ENCODE results near the gene F8.
A peak's percentile ranks its signal among the peaks of the same experiment; 100 is the strongest.

The F8 gene

GRCh38 chrX:155022585-155022984 is at the start of gene F8:
F8 (minus strand) TSS chrX:155022723; CDS start chrX:155022552, 171 bp downstream.
- no peak for DNase-seq (ENCODE audit: low read depth, low spot score)
- WGBS (ENCODE audit: insufficient coverage, insufficient read length) = no CpG with 5 or more reads among the region's 1 CpG
- no peaks in the 10 kb centered on the region for H3K36me3 ChIP-seq (ENCODE audit: control insufficient read depth, insufficient read depth, low read length)
- H3K27ac ChIP-seq (ENCODE audit: low read length) = no peak within 1 kb of the TSS
- H3K4me1 ChIP-seq (ENCODE audit: control insufficient read depth, insufficient read depth, low read length) = no peaks in the 10 kb centered on the region
- H3K27me3 ChIP-seq (ENCODE audit: control insufficient read depth, insufficient read depth, low read length) = no peaks in the 10 kb centered on the region
- no peaks in the 10 kb centered on the region for H3K9me3 ChIP-seq (ENCODE audit: control insufficient read depth, insufficient read depth, low read length)
- no peak within 1 kb of the TSS for H3K4me3 ChIP-seq (ENCODE audit: low read length)

- no peak for DNase-seq (ENCODE audit: low read depth, low spot score)
- WGBS (ENCODE audit: insufficient coverage, insufficient read length) = no CpG with 5 or more reads among the region's 25 CpGs
- Histone ChIP-seq H3K4me1 (ENCODE audit: control insufficient read depth, insufficient read depth, low read length) (no peaks in the 10 kb centered on the region), H3K4me3 (ENCODE audit: low read length) (peak overlapping the region; percentile 73), H3K27me3 (ENCODE audit: control insufficient read depth, insufficient read depth, low read length) (no peaks in the 10 kb centered on the region), H3K27ac (ENCODE audit: low read length) (no peak overlapping the region), H3K36me3 (ENCODE audit: control insufficient read depth, insufficient read depth, low read length) (no peaks in the 10 kb centered on the region; the same call in 1 of the 2 replicates), H3K9me3 (ENCODE audit: control insufficient read depth, insufficient read depth, low read length) (no peaks in the 10 kb centered on the region)
Measured at GRCh38 chrX:155071694-155072280, 49.3 kb upstream of the F8 start.

DNA sequence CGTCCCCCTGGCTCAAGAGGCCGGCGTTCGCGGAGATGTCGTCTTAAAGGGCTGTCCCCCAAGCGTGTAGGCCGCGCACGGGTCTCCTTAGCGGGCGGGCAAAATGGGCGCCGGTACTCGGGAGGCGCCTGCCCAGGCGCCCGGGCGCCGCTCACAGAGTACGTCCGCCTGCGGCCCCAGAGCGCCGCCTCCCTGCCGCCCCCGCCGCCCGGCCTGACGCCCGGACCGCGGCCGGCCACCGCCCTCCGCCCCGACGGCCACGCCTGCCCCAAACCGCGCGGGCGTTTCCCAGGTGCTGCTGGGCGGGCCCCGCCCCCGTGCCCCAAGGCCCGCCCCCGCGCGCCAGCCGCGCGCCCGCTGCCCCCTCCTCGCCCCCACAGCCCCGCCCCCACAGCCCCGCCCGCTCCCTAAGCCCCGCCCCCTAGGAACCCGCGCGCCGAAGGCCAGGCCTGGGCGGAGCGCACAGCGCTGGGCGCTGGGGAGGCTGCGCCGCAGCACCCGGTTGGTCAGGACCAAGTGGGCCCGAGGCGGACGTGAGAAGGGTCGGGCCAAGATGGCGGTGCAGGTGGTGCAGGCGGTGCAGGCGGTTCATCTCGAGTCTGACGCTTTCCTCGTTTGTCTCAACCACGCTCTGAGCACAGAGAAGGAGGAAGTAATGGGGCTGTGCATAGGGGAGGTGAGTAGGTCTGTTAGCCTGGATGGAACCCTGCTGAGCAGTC is 48.6 kb upstream of the F8 start, which contains the start of the genes BRCC3, CMC4 and MTCP1:
Gene BRCC3 (plus strand): TSS at position 534 of the 719 bp plus-strand sequence. CDS start 20 bp downstream, at position 554.
Gene CMC4 (minus strand): TSS at position 162 of the 719 bp plus-strand sequence. CDS start 7,113 bp downstream, outside the sequence.
Gene MTCP1 (minus strand): TSS at position 162 of the 719 bp plus-strand sequence. CDS start 5,126 bp downstream, outside the sequence.
- DNase-seq (ENCODE audit: low read depth, low spot score) = peak; percentile 37
- H3K27ac ChIP-seq (ENCODE audit: low read length) = no peak within 1 kb of the TSS
- H3K4me1 ChIP-seq (ENCODE audit: control insufficient read depth, insufficient read depth, low read length) = no peaks in the 10 kb centered on the region
- no peaks in the 10 kb centered on the region; the same call in 1 of the 2 replicates for H3K36me3 ChIP-seq (ENCODE audit: control insufficient read depth, insufficient read depth, low read length)
- WGBS (ENCODE audit: insufficient coverage, insufficient read length) = no CpG with 5 or more reads among the region's 81 CpGs
- H3K9me3 ChIP-seq (ENCODE audit: control insufficient read depth, insufficient read depth, low read length) = no peaks in the 10 kb centered on the region
- H3K4me3 ChIP-seq (ENCODE audit: low read length) = peak within 1 kb of the TSS; percentile 73
- no peaks in the 10 kb centered on the region for H3K27me3 ChIP-seq (ENCODE audit: control insufficient read depth, insufficient read depth, low read length)

- DNase-seq (ENCODE audit: low read depth, low spot score) = no peak
- H3K27me3 ChIP-seq (ENCODE audit: control insufficient read depth, insufficient read depth, low read length) = no peaks in the 10 kb centered on the region
- no peaks in the 10 kb centered on the region for H3K9me3 ChIP-seq (ENCODE audit: control insufficient read depth, insufficient read depth, low read length)
- no peaks in the 10 kb centered on the region for H3K4me1 ChIP-seq (ENCODE audit: control insufficient read depth, insufficient read depth, low read length)
- no CpG with 5 or more reads among the region's 16 CpGs for WGBS (ENCODE audit: insufficient coverage, insufficient read length)
- H3K36me3 ChIP-seq (ENCODE audit: control insufficient read depth, insufficient read depth, low read length) = no peaks in the 10 kb centered on the region; the same call in 1 of the 2 replicates
- peak overlapping the region; percentile 49; the same call in 1 of the 2 replicates for H3K4me3 ChIP-seq (ENCODE audit: low read length)
- no peak overlapping the region for H3K27ac ChIP-seq (ENCODE audit: low read length)
Measured at GRCh38 chrX:155070663-155070974, 48.1 kb upstream of the F8 start.

- no peaks in the 10 kb centered on the region for H3K4me1 ChIP-seq (ENCODE audit: control insufficient read depth, insufficient read depth, low read length)
Measured at GRCh38 chrX:155070038-155070437, 47.5 kb upstream of the F8 start.

GRCh38 chrX:155069414-155069813 is 46.9 kb upstream of the F8 start:
- H3K4me3 ChIP-seq (ENCODE audit: low read length) = no peak overlapping the region
- H3K27me3 ChIP-seq (ENCODE audit: control insufficient read depth, insufficient read depth, low read length) = no peaks in the 10 kb centered on the region
- no peaks in the 10 kb centered on the region for H3K4me1 ChIP-seq (ENCODE audit: control insufficient read depth, insufficient read depth, low read length)
- H3K36me3 ChIP-seq (ENCODE audit: control insufficient read depth, insufficient read depth, low read length) = no peaks in the 10 kb centered on the region; the same call in 1 of the 2 replicates
- DNase-seq (ENCODE audit: low read depth, low spot score) = no peak
- WGBS (ENCODE audit: insufficient coverage, insufficient read length) = no CpG with 5 or more reads among the region's 1 CpG
- no peak overlapping the region for H3K27ac ChIP-seq (ENCODE audit: low read length)
- H3K9me3 ChIP-seq (ENCODE audit: control insufficient read depth, insufficient read depth, low read length) = no peaks in the 10 kb centered on the region

More at GRCh38 chrX:155070038-155070437, 47.5 kb upstream of the F8 start:
- H3K27ac ChIP-seq (ENCODE audit: low read length) = no peak overlapping the region
- no peak for DNase-seq (ENCODE audit: low read depth, low spot score)
- no peaks in the 10 kb centered on the region for H3K27me3 ChIP-seq (ENCODE audit: control insufficient read depth, insufficient read depth, low read length)
- H3K9me3 ChIP-seq (ENCODE audit: control insufficient read depth, insufficient read depth, low read length) = no peaks in the 10 kb centered on the region
- peak overlapping the region; percentile 49; the same call in 1 of the 2 replicates for H3K4me3 ChIP-seq (ENCODE audit: low read length)
- H3K36me3 ChIP-seq (ENCODE audit: control insufficient read depth, insufficient read depth, low read length) = no peaks in the 10 kb centered on the region; the same call in 1 of the 2 replicates
- WGBS (ENCODE audit: insufficient coverage, insufficient read length) = no CpG with 5 or more reads among the region's 12 CpGs

DNA sequence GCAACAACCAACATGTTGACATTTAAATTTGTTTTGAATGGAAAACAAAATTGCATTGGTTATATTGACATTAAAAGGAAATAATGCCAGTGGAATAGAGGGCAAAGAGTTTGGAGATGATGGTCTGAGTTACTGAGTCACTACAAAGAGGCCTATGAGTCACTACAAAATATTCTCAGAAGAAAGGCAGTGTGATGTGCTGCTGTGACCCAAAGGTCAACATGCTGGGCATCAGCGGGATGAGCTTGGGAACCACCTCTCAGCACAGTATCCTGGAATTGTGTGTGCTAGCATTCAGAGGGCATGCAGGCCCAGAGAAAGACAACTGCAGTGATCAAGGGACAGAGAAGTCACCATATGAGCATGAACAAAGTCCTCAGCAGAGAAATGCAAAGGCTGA is 45.6 kb upstream of the F8 start:
- H3K9me3 ChIP-seq (ENCODE audit: control insufficient read depth, insufficient read depth, low read length) = no peaks in the 10 kb centered on the region
- WGBS (ENCODE audit: insufficient coverage, insufficient read length) = no CpG with 5 or more reads among the region's 1 CpG
- no peak for DNase-seq (ENCODE audit: low read depth, low spot score)
- H3K27me3 ChIP-seq (ENCODE audit: control insufficient read depth, insufficient read depth, low read length) = no peaks in the 10 kb centered on the region
- H3K36me3 ChIP-seq (ENCODE audit: control insufficient read depth, insufficient read depth, low read length) = no peaks in the 10 kb centered on the region
- H3K4me1 ChIP-seq (ENCODE audit: control insufficient read depth, insufficient read depth, low read length) = no peaks in the 10 kb centered on the region
- no peak overlapping the region for H3K4me3 ChIP-seq (ENCODE audit: low read length)
- H3K27ac ChIP-seq (ENCODE audit: low read length) = no peak overlapping the region

DNA sequence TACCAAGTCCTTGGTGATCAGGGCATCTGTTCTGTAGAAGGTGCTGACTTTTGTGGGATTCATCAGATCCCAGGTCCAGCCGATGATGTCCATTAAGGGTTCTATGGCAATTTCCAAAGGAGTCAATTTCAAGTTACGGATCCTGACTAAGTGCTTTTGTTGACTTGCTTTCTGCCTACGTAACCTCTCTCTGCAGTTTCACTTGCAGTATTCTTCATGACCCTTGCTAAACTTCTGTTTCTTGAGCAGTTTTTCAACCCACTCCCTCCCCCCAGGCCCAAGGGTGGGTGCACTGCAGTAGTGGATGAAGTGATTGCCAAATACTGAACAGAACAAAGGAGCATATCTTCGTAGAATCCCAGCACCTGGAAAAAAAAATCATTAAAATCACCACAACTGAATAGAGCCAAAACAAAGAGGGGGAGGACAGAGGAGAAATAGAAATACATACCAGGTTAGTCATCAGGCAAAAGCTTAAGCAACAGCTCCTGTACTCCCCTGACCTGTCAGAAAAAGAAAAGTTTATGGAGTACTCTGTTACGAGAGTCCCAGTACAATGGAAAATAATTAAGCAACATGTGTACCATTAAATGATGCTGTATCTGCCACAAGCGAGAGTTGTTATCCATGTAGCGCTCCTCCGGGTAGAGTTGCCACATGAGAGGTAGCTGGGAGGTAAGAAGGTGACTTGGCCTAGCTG is 42.7 kb upstream of the F8 start:
- Histone ChIP-seq H3K27me3 (ENCODE audit: control insufficient read depth, insufficient read depth, low read length) (no peaks in the 10 kb centered on the region), H3K9me3 (ENCODE audit: control insufficient read depth, insufficient read depth, low read length) (no peaks in the 10 kb centered on the region), H3K36me3 (ENCODE audit: control insufficient read depth, insufficient read depth, low read length) (no peaks in the 10 kb centered on the region), H3K4me3 (ENCODE audit: low read length) (no peak overlapping the region), H3K4me1 (ENCODE audit: control insufficient read depth, insufficient read depth, low read length) (no peaks in the 10 kb centered on the region), H3K27ac (ENCODE audit: low read length) (no peak overlapping the region)
- DNase-seq (ENCODE audit: low read depth, low spot score) = no peak
- WGBS (ENCODE audit: insufficient coverage, insufficient read length) = no CpG with 5 or more reads among the region's 8 CpGs

GRCh38 chrX:155061760-155062159 is 39.2 kb upstream of the F8 start:
- no CpG with 5 or more reads among the region's 4 CpGs for WGBS (ENCODE audit: insufficient coverage, insufficient read length)
- no peaks in the 10 kb centered on the region for H3K9me3 ChIP-seq (ENCODE audit: control insufficient read depth, insufficient read depth, low read length)
- no peaks in the 10 kb centered on the region for H3K36me3 ChIP-seq (ENCODE audit: control insufficient read depth, insufficient read depth, low read length)
- no peak overlapping the region for H3K27ac ChIP-seq (ENCODE audit: low read length)
- DNase-seq (ENCODE audit: low read depth, low spot score) = no peak
- no peak overlapping the region for H3K4me3 ChIP-seq (ENCODE audit: low read length)
- H3K4me1 ChIP-seq (ENCODE audit: control insufficient read depth, insufficient read depth, low read length) = no peaks in the 10 kb centered on the region
- H3K27me3 ChIP-seq (ENCODE audit: control insufficient read depth, insufficient read depth, low read length) = no peaks in the 10 kb centered on the region
